ENCODE data around the gene SUGP1.
"Not testable (repeated sequence)": the region's sequence is repeated elsewhere in the genome, so short reads cannot be mapped to it uniquely, and the experiment has no call there.

Gene SUGP1, protein sequence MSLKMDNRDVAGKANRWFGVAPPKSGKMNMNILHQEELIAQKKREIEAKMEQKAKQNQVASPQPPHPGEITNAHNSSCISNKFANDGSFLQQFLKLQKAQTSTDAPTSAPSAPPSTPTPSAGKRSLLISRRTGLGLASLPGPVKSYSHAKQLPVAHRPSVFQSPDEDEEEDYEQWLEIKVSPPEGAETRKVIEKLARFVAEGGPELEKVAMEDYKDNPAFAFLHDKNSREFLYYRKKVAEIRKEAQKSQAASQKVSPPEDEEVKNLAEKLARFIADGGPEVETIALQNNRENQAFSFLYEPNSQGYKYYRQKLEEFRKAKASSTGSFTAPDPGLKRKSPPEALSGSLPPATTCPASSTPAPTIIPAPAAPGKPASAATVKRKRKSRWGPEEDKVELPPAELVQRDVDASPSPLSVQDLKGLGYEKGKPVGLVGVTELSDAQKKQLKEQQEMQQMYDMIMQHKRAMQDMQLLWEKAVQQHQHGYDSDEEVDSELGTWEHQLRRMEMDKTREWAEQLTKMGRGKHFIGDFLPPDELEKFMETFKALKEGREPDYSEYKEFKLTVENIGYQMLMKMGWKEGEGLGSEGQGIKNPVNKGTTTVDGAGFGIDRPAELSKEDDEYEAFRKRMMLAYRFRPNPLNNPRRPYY

DNA sequence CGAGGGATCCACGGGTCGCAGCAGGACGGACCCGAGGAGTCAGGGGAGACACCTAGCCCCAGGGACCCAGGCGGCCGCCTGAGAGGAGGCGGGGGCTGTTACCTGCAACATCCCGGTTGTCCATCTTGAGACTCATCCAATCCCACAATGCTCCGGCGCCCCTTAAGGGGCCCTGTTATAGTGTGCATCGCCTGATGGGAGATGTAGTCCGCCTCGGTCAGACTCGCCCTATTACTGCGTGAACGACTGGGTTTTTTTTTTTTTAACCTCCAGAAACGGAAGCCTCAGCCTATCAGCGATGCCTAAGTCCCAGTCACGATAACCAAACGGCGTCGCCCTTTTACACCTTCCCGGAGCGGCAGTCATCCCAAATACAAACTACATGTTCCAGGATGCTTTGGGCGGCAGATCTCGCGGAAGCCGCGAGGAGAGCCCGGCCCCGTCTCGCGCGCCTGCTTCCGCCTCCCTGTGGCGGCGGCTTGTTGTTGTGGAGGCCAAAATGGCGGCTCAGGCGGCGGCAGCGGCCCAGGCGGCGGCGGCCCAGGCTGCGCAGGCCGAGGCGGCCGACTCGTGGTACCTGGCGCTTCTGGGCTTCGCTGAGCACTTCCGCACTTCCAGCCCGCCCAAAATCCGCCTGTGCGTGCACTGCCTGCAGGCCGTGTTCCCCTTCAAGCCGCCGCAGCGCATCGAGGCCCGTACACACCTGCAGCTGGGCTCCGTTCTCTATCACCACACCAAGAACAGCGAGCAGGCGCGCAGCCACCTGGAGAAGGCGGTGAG, at the start of gene SUGP1, which contains the start of gene MAU2:
Gene SUGP1 (minus strand): TSS at position 149 of the 780 bp plus-strand sequence. CDS start 13 bp downstream, at position 136.
Gene MAU2 (plus strand): TSS at position 469 of the 780 bp plus-strand sequence. CDS start 31 bp downstream, at position 500.
- peak within 1 kb of the TSS; percentile 98 for H3K4me3 ChIP-seq (ENCODE audit: low read depth, low read length)

DNA sequence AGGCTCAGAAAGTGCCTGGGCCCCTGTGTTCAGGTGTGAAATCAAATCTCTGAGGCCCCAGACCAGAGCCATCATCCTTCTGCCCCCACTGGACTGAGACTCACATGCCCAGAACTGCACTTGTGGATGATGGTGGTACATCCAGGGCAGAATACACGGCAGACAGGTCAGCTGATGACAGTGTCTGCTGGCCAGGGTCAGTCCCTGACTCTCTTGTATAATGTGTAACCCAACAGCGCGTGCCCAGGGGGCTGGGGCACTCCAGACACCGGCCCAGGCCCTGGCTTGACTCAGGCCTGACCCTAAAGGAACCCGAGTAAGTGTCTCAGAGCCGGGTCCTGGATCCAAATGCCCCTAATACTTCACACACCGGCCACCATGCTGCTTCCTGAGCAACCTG, 47.8 kb upstream of the SUGP1 start:
- no peak overlapping the region for H3K4me3 ChIP-seq (ENCODE audit: low read depth, low read length)

DNA sequence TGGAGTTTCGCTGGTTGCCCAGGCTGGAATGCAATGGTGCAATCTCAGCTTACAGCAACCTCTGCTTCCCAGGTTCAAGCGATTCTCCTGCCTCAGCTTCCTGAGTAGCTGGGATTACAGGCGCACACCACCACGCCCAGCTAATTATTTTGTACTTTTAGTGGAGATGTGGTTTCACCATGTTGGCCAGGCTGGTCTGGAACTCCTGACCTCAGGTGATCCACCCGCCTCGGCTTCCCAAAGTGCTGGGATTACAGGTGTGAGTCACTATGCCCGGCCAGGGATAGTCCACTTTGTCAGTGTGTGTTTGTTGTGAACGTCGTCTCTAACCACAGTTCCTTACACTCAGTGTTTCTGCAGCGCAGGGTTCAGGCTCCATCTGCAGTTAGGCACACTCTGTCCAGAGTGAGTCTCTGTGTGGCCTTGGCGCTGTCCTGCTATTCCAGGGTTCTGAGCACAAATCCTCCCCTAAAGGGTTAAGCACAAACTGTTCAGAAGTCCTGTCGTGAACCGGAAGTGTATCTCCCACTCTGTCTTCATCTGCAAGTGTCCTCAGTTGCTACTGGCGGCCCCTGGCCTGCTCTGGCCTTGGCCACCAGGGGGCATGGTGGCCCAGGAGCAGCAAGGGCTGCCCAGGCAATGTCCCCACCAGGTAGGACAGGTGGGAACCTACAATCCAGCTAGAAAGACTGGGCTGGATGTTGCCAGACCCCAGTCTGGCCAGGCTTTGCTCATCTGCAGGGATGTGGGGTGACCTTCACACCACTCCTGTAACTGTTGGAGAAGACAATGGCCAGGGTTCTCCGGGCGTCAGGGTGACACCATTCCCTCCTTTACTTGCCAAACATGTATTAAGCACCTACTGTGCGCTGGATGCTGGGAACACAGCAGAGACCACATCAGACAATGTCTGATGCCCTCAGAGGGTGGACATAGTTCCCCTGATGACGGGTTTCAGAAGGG, 46.4 kb upstream of the SUGP1 start:
- H3K4me3 ChIP-seq (ENCODE audit: low read depth, low read length), result no peak overlapping the region

DNA sequence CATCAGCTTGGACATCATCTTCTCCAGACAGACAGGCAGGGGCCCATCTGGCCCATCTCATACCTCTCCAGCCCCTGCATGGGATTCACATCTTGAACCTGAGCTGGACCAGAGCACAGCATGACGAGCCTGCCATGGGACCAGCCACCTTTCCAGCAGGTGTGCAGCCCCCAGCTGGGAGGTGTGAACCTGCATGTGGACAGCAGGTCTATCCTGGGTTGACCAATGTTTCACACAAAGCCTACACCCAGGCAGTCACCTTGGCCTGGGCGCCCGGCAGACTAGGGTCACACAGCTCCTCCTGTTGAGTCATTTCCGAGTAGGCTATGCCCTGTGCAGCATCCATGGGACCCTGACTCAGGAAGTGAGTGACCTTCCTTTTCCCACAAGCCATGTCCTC, 41.8 kb upstream of the SUGP1 start:
- no peak overlapping the region for H3K4me3 ChIP-seq (ENCODE audit: low read depth, low read length)

DNA sequence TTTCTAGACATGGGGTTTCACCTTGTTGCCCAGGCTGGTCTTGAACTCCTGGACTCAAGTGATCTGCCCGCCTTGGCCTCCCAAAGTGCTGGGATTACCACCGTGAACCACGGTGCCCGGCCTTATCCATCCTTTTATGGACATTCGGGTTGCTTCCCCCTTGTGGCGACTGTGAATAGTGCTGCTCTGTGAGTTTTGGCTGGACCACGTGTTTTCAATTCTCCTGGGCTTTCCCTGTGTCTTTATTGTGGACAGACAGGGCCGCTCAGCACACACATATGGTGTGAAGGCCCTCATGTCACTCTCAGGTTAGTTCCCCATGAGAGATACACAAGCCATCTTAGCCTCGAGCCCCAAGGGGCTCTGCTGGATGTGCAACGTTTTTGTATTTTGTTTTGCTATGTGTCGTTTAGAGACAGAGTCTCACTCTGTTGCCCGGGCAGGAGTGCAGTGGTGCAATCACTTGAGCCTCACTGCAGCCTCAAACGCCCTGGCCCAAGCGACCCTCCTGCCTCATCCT, 40.8 kb upstream of the SUGP1 start:
- no peak overlapping the region for H3K4me3 ChIP-seq (ENCODE audit: low read depth, low read length)

DNA sequence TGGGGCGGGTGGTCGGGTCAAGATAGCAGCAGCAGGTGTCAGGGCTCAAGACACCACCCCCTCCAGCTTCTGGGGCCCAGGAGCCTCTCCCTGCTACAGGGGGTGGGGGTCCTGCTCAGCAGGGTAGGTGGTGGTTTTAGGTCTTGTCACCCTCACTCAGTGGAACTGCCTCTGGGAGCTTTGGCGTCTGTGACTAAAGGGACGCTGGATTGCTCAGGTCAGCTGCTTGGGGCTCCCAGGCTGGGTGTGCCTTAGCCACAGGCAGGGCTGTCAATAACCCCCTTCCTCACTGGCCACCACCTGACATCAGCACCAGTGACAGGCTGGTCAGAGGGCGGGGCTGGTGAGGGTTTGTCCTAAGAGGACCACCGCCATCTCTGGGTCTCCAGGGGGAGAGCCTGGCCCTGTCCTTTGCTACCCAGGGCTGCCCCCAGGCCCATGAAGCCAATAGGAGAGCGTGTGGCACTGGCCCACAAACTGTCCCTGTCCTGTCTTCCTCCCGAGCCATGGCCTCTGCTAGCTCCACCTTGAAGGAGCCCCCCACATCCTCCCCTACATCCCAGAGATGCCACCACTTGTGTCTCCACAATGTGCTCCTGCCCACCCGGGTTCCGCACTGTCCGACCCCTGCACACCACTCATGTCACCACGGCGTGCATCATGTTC, 36.7 kb upstream of the SUGP1 start:
- H3K4me3 ChIP-seq (ENCODE audit: low read depth, low read length), result no peak overlapping the region

DNA sequence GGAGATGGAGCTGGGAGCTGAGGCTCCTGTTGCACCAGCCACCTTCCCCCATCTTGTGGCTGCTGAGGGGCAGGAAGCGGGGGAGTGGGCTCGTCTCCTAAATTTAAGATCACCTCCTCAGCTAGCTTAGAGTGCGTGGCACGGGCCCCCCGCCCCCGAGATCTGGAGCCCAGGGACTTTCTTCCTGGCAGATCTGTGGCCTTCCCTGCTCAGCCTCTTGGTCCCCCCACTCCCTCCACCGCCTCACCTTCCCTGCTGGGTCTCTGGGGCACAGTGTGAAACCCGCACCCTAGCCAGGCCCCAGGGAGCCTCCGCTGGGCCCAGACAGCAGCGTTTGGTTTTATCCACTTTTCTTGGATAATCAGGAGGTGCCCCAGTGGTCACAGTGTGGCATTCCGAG, 36.2 kb upstream of the SUGP1 start:
- no peak overlapping the region for H3K4me3 ChIP-seq (ENCODE audit: low read depth, low read length)

DNA sequence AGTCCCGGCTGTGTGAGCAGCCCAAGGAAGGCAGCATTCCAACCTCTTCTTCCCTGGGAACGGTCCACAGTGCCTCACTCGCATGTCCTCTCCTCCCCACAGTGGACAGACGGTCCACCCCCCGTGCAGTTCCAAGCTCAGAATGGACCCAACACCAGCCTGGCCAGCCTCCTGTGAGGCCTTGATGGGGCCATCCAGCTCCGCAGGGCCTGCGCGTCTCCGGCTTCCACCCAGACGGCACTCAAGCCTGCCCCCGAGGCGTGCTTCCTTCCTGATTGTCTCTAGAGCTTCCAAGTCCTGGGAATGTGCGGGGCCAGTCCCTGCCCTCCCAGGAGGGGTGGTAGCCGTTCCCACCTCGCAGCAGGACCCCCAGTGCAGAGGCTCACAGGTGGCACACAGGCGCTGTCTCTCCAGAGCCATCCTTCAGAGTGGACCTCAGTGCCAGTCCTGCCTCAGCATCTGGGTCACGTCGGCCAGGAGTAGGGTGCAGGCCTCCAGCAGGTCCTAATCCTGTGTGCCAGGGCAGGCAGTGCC, 35.4 kb upstream of the SUGP1 start:
- H3K4me3 ChIP-seq (ENCODE audit: low read depth, low read length), result no peak overlapping the region

DNA sequence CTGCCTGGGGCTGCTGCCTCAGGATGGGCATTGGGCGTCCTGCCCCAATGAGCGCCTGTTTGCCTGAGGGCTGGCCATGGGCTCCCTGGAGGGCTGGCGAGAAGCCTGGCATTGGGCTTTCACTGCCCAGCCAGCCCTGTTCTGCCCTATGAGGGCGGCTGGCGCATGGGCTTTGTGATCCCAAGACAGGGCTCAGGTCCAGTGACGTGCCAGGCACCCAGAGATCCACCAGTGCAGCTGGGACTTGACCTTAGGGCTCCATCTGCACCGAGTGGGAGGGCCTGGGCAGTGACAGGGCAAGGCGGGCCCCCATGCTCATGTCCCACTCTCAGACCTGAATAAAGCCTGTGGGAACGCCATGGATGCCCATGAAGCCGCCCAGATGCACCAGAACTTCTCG, 34.6 kb upstream of the SUGP1 start:
- no peak overlapping the region for H3K4me3 ChIP-seq (ENCODE audit: low read depth, low read length)

DNA sequence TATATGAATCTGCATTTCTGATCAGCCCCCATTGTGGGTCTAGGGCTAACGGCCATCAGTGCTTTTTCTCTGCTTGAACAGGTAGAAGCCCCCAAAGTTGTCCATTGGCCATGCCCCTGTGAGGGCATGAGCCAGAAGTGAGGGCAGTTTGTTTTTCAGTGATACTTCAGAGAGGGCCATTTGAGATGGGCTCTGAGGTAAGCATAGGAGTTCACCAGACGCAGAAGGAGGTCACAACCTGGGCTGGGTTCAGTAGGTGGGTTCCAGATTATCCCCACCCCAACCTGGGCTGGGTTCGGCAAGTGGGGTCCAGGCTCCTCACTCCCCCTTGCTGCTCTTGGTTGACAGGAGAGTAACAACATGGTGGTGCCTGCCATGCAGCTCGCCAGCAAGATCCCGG, 33.7 kb upstream of the SUGP1 start:
- H3K4me3 ChIP-seq (ENCODE audit: low read depth, low read length), result no peak overlapping the region

DNA sequence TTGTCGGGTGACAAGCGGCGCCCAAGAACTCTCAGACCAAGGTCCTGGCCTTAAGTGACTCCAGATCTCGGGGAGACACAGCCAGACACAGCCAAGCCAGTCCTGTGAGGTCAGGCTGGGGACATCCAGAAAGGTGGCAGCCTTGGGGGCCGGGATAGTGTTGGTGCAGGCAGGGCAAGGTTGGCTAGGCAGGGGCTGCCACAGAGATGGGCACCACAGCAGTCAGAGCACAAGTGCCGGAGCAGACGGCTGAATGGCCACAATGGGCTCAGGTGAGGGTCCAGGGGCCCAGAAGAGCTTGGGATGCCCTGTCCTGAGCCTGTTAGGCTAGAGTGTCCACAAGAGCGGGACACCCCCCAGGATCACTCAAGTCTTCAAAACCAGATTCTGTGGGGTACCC, 32.5 kb upstream of the SUGP1 start:
- no peak overlapping the region for H3K4me3 ChIP-seq (ENCODE audit: low read depth, low read length)

DNA sequence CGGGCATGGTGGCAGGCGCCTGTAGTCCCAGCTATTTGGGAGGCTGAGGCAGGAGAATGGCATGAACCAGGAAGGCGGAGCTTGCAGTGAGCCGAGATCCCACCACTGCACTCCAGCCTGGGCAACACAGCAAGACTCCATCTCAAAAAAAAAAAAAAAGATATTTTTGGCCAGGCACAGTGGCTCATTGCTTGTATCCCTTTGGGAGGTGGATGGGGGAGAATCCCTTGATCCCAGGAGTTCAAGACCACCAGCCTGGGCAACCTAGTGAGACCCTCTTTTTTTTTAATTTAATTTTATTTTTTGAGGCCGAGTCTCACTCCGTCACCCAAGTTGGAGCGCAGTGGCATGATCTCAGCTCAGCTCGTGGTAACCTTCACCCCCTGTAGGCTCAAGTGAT, 30.4 kb upstream of the SUGP1 start:
- not testable (repeated sequence) for H3K4me3 ChIP-seq (ENCODE audit: low read depth, low read length)

DNA sequence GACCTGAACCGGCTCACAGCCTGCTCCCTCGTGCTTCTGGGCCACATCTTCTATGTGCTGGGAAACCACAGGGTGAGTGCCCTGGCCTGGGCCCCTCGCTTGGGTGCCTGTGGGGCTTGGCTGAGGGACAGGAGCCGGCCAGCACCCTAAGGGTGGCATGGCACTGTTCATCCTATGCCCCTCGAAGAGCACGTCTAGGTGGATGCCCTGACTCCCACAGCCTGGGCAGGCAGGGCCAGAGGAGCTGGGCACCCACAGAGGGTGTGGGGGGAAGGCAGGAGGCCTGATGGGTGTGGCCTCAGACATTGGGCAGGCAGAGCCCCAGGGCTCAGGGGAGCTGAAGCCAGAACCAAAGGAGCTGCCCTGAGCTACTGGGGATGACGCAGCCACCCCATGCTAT, 29.1 kb upstream of the SUGP1 start:
- H3K4me3 ChIP-seq (ENCODE audit: low read depth, low read length), result no peak overlapping the region

DNA sequence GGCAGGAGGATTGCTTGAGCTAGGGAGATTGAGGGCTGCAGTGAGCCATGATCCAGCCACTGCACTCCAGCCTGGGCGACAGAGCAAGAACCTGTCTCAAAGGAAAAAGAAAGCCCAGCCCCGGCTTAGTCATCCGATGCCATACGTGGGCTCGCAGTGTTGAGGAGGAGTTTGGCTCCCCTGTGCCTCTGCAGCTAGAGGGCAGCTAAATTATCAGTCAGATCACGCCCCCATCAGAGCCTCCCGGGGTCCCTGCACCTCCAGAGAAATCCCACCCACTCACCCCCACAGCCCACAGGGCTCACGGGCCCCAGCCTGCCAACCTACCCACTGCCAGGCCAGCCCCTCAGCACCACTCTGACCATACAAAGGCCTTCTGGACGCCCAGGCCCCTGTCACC, 28.0 kb upstream of the SUGP1 start:
- no peak overlapping the region for H3K4me3 ChIP-seq (ENCODE audit: low read depth, low read length)

DNA sequence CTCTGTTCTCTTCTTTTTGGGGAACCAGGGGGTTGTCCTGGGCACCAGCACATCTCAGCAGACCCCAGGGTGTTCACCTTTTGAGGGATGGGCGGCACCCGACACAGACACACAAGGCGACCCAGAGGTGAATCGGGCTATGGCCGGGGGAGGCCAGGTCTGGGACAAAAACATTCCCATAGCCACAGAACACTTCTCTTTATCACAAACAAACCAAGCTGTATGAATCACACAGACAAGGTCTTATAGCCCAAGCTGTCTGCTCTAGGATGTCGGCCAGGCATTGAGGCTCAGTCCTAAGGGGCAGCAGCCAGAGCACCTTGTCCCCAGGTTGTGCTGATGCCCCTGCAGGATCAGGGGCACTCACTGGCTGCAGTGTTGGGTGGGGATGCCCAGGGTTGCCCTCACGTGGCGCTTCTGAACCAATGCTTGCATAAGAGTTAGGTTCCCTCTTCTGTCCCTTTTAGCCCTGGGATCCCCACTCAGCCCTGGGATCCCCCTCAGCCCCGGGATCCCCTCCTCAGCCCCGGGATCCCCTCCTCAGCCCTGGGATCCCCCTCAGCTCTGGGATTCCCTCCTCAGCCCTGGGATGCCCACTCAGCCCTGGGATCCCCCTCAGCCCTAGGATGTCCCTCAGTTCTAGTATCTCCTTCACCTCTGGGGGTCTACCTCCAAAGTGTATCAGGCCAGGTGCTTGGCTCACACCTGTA, 27.2 kb upstream of the SUGP1 start:
- no peak overlapping the region for H3K4me3 ChIP-seq (ENCODE audit: low read depth, low read length)

DNA sequence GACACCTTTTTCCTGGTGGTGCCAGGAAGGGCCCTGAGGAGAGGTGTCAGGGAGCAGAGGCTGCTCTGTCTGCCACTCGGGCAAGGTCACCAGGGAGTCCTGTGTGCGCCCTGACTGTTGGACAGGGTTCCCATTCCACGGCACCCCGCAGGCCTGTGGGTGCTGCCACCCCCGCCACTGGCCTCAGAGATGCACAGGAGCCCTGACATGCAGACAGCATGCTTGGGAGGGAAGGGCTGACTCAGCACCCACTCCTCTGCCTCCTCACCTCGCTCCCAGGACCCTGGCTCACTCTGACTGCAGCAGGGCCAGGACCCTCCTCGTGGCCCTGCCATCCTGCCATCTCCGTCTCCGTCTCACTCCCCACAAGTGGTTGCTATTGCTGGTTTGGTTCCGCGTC, 25.7 kb upstream of the SUGP1 start:
- H3K4me3 ChIP-seq (ENCODE audit: low read depth, low read length), result no peak overlapping the region

DNA sequence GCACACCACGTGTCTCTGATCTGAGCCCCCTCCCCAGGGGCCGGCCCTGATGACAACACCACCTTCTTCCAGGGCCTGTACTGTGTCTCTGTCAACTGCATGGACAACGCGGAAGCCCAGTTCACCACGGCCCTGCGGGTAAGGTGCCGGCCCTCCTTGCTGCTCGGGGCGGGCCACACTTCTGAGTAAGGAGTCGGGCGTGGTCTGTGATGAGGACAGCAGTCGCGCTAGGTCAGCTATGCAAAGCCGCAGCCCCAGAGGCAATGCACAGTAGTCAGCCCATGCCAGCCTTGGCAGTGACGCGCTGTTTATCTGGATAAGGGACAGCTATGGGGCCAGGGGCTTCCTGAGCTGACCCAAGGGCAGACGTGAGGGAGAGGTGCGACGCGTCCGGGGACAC, 24.9 kb upstream of the SUGP1 start:
- no peak overlapping the region for H3K4me3 ChIP-seq (ENCODE audit: low read depth, low read length)

DNA sequence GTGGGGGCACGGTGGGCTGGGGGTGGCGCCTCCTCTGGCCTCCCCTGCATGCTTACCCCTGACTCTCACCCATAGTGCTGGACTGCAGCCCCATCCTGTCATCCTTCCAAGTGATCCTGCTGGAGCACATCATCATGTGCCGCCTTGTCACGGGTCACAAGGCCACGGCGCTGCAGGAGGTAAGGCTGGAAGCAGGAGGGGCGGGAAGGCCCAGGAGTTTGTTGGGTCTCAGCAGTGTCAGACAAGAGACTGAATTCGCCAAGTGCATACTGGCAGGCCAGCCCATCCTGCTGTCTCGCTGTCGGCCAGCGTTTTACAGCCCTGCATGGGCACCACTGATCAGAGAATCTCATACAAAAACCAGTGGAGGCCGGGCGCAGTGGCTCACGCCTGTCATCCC, 23.5 kb upstream of the SUGP1 start:
- H3K4me3 ChIP-seq (ENCODE audit: low read depth, low read length), result no peak overlapping the region

DNA sequence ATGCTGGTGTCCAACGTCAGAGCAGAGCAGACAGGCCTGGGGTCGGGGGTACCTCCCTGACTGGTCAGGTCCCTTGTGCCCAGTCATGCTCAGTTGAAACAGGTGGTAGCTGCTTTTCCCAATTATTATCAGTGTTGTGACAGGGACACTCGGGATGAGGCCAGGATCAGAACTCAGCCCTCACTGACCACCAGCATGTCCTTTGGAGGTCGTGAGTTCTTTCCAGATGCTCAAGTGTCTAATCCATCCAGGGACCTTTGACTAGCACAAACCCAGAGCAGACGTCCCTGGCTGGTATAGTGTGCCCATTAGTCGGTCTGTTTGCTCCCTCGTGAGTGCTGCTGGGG, 22.7 kb upstream of the SUGP1 start:
- H3K4me3 ChIP-seq (ENCODE audit: low read depth, low read length), result no peak overlapping the region
